NOMO-1 (cell line): ENCODE data around the gene PLN.

Source experiments
- DNase-seq, 2 experiments: peaks; one replicate each; lab custom pipeline; 2025; ENCODE audit not compliant: unreplicated experiment in 2 of 2; lab: John Stamatoyannopoulos, UW

The PLN gene

GRCh38 chr6:118577972-118578371 lies 29.9 kb downstream of the PLN start:
- no peak for DNase-seq

- no peak for DNase-seq
Measured at GRCh38 chr6:118578617-118579016, 30.5 kb downstream of the PLN start.

- DNase-seq, result no peak
Measured at GRCh38 chr6:118579786-118580185, 31.7 kb downstream of the PLN start.

GRCh38 chr6:118580585-118581419 lies 32.7 kb downstream of the PLN start:
- DNase-seq, result peak; percentile 51 to 65

- peak; percentile 75 to 97 for DNase-seq
Measured at GRCh38 chr6:118581489-118581959, 33.4 kb downstream of the PLN start.

GRCh38 chr6:118584911-118585310 lies 36.8 kb downstream of the PLN start:
- no peak for DNase-seq

- no peak for DNase-seq
Measured at GRCh38 chr6:118586746-118587485, 38.8 kb downstream of the PLN start.

- no peak for DNase-seq
Measured at GRCh38 chr6:118588626-118589025, 40.5 kb downstream of the PLN start.

- DNase-seq, result no peak
Measured at GRCh38 chr6:118589186-118589585, 41.1 kb downstream of the PLN start.

- no peak for DNase-seq
Measured at GRCh38 chr6:118589649-118590365, 41.7 kb downstream of the PLN start.

GRCh38 chr6:118591897-118592296 lies 43.8 kb downstream of the PLN start:
- no peak for DNase-seq

GRCh38 chr6:118594877-118595276 lies 46.8 kb downstream of the PLN start:
- DNase-seq, result peak in 1 of 2 experiments; percentile 2

GRCh38 chr6:118596774-118597320 lies 48.8 kb downstream of the PLN start:
- DNase-seq, result no peak

GRCh38 chr6:118597636-118598035 lies 49.5 kb downstream of the PLN start:
- DNase-seq, result no peak

GRCh38 chr6:118598324-118598723 lies 50.2 kb downstream of the PLN start:
- no peak for DNase-seq

GRCh38 chr6:118602300-118602699 lies 54.2 kb downstream of the PLN start:
- DNase-seq, result no peak

- no peak for DNase-seq
Measured at GRCh38 chr6:118603372-118603771, 55.3 kb downstream of the PLN start.

GRCh38 chr6:118606268-118606667 lies 58.2 kb downstream of the PLN start:
- no peak for DNase-seq

- DNase-seq, result no peak
Measured at GRCh38 chr6:118606858-118607257, 58.8 kb downstream of the PLN start.
